Stimulated activated CD8-positive, alpha-beta memory T cell treated with anti-CD3 and anti-CD28 coated beads, Interleukin-12 subunit alpha, Interleukin-12 subunit beta, amount 100 ng/mL, for 4 hours (primary cell): ENCODE measurements around the gene SPTBN1.

Experiments used
- DNase-seq: peaks from one replicate; pipeline ENCODE4 v3.0.0-alpha.2; 2020; ENCODE audit warnings: low read depth

The SPTBN1 gene

DNA sequence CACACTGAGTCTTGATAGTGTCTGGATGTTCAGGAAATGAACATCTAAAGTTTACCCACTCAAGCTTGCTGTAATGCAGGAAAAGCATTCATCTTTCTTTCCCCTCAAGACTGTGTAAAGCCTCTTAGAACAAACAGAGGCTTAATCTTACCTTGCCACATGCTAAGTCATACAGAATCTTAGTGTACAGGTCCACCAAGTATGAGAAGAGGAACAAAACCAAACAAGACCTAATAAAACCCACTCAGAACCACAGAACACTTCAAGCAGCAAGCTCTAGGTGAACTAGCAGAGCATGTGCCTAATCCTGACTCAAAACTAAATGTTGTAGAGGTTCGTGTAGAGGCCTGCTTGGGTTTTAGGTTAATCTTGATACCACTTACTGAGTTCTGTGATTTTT lies 97.6 kb downstream of the SPTBN1 start:
- DNase-seq, result no peak

DNA sequence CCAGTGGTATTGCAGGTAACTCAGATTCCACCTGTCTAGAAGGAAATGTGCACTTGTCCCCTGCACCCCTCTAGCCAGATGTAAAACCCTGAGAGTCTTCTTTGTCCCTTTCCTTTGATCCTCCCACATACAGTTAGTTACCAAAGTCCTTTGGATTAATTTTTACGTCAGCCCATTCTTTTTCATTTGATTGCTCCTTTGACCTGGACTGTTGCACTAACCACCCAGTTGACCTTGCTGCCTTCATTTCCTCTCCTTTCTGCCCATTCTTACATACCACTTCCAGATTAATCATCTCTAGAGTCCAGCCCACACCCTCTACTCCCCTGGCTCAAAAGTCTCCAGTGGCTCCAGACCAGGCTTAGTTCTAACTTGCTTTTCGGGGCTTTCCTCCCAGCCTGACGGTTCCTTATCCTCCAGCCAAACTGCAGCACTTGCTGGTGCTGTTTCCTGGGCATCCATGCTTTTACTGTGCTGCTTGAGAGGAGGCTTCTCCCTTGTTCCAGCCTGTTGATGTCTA lies 99.3 kb downstream of the SPTBN1 start:
- no peak for DNase-seq

DNA sequence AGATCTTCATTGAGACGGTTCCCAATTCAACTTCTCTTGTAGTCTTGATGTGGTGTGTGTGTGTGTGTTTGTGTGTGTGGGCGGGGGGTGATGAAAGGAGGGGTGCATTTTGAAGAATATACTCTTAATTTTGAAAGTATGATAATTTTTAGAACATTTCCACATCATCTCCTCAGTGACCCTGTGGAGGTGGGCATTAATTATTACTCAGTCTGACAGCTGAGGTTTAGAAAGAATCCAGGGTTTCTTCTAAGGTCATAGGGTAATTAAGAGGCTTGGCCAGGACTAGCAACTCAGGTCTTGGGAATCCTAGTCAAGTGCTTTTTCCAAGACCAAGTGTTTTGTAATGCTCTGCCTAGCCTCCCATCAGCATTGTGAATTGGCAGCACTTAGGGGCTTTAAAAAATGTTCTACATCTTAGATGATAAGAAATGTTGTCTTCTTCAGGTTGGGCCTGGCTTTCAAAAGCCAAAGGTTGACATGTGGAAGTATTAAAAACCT lies 100.5 kb downstream of the SPTBN1 start:
- no peak for DNase-seq

DNA sequence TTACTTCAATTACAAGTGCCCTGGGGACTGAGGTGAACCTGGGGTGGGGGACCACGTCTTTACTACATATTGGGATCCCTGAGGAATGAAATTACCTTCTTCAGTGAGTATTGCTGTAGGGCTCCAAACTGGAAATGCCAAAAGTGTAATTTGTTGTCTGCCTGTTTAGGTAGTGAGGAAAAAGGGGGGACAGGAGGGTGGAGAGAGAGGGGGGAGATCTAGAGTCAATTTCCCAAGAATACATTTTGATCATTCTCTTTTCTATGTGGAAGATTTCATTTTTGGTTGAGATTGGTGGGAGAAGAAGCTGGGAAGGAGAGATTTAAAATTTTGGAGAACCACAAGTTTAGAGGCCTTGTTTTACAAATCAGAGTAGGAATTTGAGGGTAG lies 101.1 kb downstream of the SPTBN1 start:
- DNase-seq, result no peak

DNA sequence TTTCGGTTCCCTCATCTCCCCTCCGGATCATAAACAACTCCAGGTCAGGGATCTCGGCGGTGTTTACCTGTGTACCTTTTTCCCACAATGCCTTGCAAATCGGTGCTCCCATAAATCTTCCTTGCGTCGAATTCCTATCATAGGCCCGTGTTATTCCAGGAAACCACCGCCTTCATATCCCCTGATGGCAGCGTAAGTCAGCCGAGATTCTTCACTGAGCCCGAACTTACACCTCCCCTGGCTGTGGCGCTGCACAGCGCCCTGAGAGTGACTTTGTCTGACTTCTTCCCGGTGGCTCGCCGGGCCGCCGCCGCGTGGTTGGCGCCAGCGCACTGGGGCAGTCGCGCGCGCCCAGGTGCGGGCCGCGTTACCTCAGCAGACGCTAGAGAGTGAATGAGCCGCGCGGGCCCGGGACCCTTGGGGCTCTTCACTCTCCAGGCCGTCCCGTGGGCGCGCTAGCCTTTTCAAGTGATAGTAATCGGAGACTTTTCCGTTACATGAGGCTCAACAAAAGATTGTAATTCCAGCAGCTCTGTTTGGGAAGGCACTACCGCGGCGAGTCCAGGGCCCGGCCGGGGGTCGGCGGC lies 101.6 kb downstream of the SPTBN1 start:
- peak; percentile 62 for DNase-seq

DNA sequence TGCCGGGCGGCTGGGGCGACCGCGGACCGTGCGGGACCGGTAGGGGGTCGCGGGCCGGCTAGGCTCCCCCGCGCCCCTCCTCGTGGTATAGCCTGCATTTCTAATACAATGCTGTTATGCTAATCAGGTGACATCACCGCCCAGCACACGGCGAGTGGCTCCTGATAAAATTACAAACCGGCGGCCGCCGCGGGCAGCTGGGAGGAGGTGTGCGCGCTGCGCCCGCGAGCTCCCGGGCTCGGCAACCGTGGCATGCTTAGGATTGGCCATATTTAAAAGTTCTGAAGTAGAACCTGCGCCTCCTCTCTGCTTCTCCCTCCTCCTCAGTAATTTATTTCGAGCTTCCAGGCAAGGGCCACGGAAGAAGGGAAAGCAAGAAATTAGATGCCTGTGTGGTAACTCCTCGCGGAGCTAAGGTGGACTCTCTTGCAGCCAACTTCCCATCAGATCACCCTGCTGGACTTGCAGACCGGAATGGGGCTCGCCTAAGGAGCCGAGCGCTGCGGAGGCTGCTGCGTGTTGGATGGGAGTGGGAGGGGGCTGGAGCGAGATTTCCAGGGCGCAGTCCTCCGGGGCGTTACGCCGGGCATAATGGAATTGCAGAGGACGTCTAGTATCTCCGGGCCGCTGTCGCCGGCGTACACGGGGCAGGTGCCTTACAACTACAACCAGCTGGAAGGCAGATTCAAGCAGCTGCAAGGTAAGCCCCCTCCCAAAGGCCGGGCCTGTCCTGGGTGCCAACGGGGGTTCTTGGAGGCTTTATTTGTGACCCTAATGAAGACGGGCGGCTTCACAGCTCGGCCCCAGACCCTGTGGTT lies 102.3 kb downstream of the SPTBN1 start:
- DNase-seq, result peak; percentile 50

DNA sequence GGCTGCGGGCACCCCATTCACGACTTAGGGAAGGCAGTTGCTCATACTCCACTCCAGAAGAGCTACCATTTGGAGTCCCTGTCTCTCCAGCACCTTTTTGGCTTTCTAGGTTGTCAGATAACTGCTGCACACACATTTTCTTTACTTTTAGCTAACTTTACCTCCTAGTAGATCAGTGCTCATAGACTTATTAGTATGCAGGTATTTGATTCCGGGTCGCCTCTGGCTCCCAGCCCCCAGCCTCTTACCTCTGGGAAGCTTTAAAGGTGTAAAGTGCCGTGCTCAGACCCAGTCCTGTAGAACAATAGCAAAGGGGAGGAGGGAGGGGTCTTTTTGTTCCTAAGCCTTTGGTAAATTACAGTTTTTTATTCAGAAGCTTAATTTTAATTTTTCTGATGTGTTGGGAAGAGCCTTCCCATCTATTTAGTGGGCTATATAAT lies 102.9 kb downstream of the SPTBN1 start:
- DNase-seq, result no peak

DNA sequence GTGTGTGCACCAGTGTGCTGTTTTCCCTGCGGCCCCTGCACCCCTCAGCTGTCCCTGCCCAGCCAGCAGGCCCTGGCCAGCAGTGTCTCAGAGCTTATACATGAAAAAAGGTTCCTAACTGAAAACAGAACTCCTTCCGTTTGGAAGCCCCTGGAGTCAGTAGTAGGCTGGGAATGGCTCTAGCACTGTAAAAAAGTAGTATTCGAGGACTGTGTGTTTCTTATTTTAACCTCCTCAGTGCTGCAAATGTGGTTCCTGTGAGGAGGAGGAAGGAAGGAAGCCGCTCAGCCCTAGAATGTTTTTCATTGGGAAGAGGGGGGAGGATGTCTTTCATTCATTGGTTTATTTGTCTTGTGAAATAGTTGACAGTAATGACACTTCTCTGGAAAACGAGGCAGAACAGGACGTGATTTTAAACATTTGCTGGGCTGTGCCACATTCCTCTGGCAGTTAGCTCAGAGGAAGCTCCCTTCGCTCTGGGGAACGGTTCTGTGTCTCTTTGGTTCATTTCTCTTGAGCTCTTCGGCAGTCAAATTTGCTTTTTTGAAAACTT lies 103.5 kb downstream of the SPTBN1 start:
- DNase-seq, result no peak

DNA sequence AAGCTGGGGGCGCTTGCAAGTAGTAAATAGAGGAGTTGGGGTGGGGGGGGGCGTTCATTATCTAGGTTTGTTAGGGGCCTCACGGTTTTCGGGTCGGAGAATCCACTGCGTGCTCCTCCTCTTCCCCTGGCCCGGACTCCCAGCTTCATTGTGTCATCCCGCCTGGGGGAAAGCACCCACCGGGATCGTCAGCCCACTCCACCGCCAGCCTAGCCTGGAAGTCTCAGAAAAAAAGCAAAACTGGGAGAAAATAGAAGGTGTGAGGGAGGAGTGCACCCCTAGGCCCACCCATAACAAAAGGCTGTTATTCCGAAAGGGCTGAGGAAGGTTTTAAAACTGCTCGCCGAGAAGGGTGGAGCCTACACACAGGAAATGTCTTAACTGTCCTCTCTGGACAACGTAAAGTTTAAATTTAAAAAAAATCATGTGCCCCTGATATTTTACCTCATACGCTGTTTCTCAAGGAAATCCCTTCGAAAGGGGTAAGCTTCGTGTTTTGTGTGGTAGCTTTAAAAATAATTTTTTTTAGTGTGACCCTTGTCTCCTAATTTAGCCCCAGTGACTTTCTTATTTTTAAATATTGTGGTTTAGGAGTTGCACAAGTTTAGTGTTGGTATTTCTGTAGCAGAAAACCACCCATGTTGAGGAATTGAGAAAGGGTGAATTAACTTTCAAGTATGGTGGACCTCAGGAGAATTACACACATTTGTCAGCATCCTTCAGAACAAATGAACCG lies 104.2 kb downstream of the SPTBN1 start:
- DNase-seq, result no peak

DNA sequence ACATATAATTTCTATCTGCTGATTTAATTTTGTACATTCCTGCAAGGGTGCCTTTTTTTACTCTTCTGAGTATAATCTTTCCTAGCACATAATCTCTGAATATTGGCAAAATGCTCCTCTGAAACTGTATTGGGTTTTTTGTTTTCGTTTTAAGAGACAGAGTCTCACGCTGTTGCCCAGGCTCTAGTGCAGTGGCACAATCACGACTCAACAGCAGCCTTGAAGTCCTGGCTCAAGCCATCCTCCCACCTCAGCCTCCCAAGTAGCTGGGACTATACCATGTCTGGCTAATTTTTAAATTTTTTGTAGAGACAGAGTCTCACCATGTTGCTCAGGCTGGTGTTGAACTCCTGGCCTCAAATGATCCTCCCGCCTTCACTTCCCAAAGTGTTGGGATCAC lies 104.9 kb downstream of the SPTBN1 start:
- DNase-seq, result no peak

DNA sequence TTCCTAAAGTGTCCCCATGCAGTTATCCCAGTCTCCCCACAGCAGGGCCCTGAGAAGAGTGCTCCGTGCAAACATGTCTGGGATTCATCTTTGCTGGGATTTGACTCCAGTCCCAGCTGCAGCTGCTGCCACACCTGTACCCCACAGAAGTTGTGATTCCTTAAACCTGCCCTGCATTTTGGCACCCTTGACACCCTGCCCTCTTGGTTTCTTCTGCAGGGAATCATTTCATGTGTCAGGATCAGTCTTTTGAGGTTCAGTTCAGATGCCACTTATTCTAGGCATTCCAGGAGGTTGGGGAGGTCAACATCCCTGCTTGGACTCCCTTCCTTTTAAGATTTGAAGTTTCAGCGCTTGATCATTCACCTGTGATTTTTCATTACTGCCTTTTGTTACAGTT lies 108.3 kb downstream of the SPTBN1 start:
- DNase-seq, result no peak

DNA sequence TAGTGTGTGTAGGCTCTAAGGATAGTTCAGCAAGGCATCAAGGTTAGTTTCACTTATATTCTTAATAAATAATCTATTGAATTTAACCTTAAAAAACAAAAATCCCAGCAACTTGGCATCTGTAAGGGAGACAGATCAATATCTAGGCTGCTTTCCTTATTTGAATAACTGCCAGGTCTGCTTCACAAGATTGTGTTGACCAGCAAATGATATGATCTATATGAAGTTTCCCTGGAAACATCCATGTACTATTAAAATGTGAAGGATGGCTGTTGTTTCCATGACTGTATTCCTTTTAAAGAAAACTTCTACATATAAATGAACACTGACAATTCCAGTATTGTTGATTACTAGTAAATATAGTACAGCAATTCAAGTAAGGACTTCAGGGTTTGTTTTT lies 109.4 kb downstream of the SPTBN1 start:
- DNase-seq, result no peak

DNA sequence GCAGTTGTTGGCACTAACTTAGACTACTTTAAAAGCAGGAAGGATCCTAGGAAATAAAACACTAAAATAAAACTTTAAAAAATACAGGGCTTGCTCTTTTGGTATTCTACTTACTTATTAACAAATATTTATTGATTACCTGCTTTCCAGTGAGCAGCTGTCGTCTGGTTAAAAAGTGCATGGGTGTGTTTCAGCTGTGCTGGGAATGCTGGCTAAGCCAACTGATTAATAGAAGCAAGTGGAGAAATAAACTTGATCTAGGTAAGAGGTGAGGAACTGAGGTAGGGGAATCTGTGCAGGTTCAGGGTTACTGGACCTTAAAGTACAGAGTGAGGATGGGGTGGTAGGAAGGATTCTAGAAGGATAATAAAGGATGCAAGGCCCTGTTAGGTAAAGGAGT lies 110.8 kb downstream of the SPTBN1 start:
- no peak for DNase-seq

DNA sequence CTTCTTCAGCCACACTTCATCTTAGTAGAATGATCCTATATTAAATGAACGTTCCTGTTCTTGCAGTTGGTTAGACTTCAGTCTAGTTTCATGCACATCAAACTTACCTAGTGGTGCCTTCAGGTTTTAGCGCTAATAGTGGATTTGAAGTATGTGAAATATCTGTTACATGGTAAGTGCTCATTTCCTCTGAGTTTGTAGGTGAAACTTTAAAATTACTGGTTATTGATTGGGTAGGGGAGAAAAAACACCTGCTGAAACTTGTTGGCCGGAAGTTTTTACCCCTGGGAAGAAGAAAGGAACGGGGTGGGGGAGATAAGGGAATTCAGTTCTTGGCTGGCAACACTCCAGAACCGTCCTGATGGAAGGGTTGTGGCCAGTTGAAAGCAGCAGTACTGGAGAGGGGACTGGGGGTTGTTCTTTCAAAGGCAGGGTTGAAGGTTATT lies 112.8 kb downstream of the SPTBN1 start:
- DNase-seq, result no peak

DNA sequence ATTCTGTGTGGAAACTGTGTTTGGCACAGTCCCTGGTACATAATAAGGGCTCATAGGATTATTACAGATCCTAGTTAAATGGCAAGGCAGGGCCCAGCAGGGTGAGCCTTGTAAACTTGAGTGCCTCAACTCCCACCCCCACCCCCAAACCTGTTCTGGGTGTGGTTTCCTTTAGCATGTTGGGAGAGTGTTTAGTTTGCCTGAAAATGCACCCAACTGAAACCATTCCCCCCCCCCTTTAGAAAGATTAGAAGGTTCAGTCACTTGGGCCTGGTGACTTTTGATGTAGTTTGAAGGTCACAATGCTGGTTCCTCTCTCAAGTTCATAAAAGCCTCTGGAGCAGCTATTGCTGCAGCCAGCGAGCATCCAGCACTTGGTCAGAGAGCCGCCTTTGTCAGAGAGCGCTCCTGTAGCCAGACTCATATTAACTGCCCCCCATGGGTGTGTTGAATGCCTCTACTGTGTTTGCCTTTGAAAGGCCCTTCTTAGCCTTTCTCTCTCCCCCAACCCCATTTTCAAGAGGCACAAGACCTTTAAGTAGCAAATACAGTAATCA lies 113.7 kb downstream of the SPTBN1 start:
- no peak for DNase-seq

DNA sequence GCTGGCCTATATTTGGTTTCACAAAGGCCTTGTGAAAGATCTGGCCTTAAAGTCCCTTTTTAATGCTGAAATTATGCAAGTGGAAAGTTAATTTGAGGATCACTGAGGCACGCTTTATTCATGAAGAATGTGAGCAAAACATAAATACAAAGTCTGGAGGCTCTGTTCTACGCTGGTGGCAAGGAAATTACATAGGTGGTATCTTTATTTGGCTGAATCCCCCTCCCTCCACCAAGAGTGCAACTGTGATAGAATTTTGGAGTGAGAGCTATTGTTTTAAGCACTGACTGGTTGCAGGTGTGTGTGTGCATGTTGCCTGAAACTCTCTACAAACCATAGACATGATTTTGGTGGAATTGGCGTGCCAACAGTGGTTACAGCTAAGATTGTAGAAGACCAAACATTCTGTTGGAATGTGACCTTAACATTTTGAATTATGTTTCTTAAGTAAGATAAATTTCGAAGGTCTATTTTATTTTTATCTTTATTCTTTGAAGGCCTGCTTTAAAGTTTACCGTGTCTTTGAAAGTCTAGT lies 114.3 kb downstream of the SPTBN1 start:
- no peak for DNase-seq

DNA sequence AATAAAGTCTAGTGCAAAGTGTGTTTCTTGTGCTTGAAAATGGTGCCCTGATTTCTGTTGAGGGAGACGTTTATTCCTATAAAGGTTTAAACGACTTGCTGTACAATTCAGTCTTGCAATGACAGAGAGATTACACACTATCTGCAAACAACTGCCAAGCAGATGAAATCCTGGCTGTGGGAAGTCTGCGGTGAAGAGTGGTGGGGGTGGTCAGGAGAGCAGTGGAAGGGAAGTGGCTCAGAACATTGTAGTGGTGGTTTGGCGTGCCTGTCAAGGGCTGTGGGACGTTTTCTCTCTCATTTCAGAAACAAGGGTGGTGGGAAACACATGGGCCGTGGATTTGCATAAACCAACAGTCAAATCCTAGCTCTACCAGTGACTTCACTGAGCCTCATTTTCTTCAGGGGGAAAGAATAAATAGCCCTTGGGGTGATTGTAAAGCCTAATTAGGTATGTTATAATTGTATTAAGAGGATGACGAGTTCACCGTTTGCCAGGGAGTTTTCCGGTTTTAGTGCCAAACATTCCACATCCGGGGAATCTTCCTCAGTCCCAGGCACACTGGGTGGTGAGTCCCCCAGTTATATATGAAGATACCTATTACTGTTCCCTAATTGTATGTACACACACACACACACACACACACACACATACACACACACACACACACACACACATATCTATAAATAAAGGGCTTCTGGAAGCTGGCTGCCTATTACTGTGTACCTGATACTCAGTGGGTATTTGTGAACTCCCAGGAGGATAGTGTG lies 115.0 kb downstream of the SPTBN1 start:
- no peak for DNase-seq

DNA sequence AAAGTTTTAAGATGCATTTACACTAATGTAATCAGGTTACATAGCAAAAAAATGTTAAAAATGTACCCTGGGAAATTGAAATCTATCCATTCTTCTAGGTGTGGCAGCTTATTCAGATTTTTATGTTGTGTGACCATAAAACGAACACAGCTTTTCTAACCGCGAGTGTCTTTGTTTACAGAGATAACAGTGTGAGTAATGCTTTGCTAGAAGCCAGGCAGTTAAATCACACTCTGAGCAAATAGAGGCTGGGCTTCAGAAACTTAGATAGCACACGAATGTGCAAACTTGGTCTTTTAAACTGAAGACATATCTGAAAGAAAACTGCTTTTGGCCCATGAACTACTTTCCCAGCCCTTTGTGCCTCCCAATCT lies 116.1 kb downstream of the SPTBN1 start:
- DNase-seq, result no peak

DNA sequence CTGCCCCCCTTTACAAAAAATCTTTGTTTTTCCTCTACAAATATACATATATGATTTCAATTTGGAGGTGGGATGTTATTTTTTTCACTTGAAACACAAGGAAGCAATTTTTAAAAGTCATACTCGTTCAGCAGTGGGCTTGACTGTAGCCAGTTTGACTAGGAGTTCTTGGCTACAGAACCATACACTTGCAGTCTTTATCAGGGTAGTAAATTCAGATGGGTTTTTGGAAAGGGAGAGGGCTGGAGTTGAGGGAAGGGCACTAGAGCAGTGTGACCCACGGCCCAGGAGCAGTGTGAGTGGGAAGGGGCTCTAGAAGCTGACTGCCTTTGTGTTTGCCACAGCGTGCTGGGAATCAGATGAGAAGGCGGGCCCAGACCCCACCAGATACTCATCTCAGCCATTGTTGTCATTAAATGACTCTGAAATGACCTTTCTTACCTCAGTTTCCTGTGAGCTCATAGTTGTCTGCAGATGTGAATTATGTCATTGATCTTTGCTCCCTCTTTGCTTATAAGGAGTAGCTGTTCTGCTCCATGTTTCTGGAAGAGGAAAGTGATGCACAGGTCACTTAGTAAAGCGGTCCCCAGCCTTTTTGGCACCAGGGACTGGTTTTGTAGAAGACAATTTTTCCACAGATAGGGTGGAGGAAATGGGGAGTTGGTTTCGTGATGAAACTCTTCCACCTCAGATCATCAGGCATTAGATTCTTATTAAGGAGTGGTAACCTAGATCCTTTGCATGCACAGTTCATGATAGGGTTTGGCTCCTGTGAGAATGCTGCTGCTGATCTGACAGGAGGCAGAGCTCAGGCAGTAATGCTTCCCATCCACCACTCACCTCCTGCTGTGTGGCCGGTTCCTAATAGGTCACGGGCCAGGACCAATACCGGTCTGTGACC lies 116.8 kb downstream of the SPTBN1 start:
- DNase-seq, result no peak

DNA sequence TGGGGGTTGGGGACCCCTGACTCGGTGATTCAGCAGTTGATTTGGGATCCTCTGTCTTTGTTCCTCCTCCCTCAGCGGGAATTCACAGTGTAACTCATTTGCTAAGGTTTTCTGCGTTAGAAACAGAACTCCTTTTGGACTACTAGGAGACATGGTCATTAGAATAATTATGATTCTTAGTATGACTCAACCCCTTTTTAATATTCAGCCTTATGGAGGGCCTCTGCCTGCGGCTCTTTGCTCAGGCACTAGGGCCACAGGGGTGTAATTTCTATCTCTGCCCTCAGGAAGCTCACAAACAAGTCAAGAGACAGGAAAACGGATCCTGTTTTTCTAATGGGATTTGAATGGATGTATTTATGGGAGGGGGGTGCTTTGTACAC lies 117.4 kb downstream of the SPTBN1 start:
- DNase-seq, result no peak
